Subcutaneous adipose tissue (tissue), 4 donors: ENCODE data around the gene AEBP1. TPM values are rescaled to one million over a fixed set of nuclear protein-coding genes. Genes with fewer than 3 reads are reported as not detected.

Experiments
- total RNA-seq, 4 donors: library from RNA; depleted of rRNA; stranded (reverse); fragments of >200 nt; gene quantifications; one replicate each; pipeline ENCODE4 v1.1.0, GENCODE V29; 2016
- TF ChIP-seq, protein P1 (sequence below): fragments of 450-650 bp; IDR thresholded peaks from one replicate; pipeline ENCODE4 v1.5.1; 2016; ENCODE audit warnings: low read depth, mild to moderate bottlenecking, control low read depth, antibody characterized with exemption, moderate library complexity

The AEBP1 gene
- 100 to 1,000 TPM in 3 of 4 donors, 10 to 100 TPM in 1; 90.2 to 183 (median 162) TPM for total RNA-seq

DNA sequence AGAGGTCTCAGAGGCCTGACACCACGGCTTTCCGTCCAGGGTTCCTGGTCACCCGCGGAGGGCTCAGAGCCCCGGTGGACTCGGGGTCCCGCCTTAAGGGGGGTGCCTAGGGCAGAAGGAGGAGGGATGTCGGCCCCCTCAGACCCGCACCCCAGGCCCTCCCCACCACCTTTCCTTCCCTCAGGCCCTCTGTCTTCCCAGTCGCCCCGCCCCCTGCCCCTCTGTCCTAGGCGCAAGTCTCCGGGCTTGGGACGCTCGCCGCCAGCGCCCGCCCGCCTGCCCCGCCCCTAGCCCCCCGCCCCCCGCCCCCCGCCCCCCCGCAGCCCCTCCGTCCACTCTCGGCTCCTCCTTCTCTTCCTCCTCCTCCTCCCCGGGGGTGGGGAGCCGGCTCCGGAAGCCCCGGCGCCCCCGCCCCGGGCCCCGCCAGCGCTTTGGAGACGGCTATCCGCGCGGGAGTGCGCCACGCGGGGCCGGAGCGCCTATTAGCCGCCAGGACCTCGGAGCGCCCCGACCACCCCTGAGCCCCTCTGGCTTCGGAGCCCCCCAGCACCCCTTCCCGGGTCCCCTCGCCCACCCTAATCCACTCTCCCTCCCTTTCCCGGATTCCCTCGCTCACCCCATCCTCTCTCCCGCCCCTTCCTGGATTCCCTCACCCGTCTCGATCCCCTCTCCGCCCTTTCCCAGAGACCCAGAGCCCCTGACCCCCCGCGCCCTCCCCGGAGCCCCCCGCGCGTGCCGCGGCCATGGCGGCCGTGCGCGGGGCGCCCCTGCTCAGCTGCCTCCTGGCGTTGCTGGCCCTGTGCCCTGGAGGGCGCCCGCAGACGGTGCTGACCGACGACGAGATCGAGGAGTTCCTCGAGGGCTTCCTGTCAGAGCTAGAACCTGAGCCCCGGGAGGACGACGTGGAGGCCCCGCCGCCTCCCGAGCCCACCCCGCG, at the start of gene AEBP1:
Gene AEBP1 (plus strand): TSS at position 423 of the 937 bp plus-strand sequence. CDS start 321 bp downstream, at position 744.
- TF ChIP-seq, protein P1, sequence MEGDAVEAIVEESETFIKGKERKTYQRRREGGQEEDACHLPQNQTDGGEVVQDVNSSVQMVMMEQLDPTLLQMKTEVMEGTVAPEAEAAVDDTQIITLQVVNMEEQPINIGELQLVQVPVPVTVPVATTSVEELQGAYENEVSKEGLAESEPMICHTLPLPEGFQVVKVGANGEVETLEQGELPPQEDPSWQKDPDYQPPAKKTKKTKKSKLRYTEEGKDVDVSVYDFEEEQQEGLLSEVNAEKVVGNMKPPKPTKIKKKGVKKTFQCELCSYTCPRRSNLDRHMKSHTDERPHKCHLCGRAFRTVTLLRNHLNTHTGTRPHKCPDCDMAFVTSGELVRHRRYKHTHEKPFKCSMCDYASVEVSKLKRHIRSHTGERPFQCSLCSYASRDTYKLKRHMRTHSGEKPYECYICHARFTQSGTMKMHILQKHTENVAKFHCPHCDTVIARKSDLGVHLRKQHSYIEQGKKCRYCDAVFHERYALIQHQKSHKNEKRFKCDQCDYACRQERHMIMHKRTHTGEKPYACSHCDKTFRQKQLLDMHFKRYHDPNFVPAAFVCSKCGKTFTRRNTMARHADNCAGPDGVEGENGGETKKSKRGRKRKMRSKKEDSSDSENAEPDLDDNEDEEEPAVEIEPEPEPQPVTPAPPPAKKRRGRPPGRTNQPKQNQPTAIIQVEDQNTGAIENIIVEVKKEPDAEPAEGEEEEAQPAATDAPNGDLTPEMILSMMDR, result no peak

DNA sequence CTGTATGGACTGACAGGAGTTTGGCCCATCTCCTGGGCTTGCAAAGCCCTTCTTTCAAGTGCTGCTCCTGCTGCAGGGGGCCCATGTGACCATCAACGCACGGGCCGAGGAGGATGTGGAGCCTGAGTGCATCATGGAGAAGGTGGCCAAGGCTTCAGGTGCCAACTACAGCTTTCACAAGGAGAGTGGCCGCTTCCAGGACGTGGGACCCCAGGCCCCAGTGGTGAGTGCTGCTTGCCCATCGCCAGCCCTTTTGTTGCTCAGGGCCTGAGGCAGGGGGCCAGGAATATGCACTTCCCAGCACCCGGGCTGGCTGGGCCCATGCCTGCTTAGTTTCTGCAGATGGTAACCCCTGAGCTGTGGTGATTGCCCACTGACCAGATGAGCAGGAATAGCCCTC, 47.5 kb upstream of the AEBP1 start:
- TF ChIP-seq, protein P1, result no peak

DNA sequence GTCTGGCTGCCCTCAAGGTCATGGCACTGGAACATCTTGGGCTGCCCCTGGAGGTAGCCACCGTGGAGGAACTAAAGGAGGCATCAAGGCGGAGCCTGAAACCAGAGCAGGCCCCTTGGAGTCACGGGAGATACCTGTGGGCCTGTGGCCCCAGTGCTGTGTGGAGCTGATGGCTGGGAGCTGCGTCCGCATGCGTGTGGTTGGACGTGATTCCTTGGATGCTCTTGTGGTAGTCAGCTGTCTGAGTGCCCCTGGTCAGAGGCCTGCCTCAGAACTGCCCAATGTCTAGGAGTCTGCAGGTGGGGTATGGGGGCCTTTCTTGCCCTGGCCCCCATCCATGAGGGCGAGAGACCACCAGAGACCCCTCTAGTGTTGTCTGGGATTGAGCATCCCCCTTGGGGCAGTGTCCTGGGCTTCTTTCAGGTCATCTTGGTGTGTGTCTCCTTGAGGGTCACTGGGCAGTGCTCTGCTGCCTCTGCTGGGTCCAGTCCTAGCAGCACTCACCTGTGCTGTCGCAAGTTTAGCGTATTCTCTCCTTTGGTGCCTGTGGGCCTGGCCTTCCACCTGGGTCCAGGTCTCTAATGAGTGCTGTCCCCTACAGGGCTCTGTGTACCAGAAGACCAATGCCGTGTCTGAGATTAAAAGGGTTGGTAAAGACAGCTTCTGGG, 46.8 kb upstream of the AEBP1 start:
- TF ChIP-seq, protein P1, result no peak

DNA sequence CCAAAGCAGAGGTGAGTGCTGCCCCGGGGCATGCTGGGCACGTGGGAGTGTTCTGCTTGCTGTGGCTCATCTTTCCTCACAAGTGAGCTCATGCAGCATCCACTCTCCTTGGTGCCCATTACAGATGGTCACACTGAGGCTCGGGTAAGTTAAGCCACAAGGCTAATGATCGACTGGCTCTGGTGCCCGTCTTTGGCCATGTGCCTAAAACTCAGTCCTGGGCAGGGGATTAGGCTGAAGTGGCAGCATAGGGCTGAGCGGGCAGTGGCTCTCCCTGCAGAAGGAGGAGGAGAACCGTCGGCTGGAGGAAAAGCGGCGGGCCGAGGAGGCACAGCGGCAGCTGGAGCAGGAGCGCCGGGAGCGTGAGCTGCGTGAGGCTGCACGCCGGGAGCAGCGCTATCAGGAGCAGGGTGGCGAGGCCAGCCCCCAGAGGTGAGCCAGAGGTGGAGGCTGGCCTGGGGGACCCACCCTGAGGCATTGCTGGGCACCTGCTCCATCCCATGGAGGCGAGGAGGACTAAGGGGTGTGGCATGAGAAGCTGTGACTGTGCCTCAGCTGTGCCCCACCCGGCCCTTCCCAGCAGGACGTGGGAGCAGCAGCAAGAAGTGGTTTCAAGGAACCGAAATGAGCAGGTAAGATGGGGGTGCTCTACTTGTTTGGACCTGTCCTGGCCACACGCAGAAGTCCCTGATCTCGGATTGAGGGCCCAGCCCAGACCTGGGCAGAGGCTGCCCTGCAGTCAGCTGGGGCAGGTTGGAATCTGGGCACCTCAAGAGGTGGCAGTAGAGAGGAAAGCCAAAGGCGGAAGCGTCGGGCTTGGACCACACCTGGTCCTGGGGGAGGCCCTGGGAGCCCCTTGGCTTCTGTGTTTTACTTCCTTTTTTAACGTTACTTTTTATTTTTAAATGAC, 46.0 kb upstream of the AEBP1 start:
- TF ChIP-seq, protein P1, result no peak

DNA sequence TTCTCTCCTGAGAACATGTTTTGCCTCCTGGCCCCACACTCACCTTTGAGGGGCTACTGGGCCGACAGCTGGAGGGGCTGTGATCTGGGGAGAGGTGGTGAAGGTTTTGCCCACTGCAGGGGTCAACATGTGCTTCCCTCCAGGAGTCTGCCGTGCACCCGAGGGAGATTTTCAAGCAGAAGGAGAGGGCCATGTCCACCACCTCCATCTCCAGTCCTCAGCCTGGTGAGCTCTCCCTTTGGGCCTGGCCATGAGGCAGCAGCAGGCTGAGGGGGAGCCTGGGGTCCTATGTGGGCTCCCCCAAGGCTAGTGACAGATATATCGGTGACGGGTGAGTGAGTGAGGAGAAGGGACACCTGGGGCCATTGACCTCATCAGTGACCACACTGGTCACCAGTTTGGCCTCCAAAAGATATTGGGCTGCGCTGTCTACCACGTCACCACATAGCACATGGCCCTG, 45.4 kb upstream of the AEBP1 start:
- TF ChIP-seq, protein P1, result no peak

DNA sequence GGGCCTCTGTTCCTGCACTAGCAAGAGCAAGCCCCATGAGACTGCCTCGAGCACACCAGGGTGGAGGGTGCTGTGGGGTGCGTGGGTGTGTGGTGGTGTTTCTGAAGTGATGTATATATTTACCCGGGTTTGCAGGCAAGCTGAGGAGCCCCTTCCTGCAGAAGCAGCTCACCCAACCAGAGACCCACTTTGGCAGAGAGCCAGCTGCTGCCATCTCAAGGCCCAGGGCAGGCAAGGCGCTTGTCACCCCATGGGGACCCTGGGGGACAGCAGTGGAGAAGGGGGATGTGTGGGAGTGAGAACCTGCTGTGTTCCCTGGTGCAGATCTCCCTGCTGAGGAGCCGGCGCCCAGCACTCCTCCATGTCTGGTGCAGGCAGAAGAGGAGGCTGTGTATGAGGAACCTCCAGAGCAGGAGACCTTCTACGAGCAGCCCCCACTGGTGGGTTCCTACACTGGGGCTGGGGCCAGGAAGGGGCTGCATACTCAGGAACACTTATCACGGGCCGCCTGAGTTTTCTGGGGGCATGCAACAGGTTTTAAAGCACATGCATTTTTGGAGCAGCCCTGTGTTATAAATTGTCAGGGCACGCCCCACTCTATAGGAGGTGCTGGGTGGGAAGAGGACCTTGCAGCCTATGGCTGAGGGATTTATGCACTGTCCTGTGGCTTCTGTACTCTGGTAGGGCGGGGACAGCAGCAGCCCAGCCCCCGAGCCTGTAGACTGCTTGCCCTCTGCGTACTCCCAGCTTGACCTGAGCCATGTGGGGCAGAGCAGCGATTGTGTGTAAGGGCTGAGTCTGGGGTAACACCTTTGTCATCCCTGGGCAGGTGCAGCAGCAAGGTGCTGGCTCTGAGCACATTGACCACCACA, 44.7 kb upstream of the AEBP1 start:
- TF ChIP-seq, protein P1, result no peak
